Vagina (tissue), 2 donors: Measurements from ENCODE around the gene PTPRF.

Experiments used
- POLR2A ChIP-seq, 2 donors: fragments of 450-650 bp; IDR thresholded peaks; one replicate each; pipeline ENCODE4 v1.6.1; 2017; ENCODE audit warnings: antibody characterized with exemption in 2 of 2, mild to moderate bottlenecking in 2 of 2, moderate library complexity in 2 of 2
- TF ChIP-seq, protein P1 (sequence below), 3 experiments: fragments of 450-650 bp in 2 of 3; fragments of 200-600 bp in 1 of 3; sonication (generic) in 1 of 3; IDR thresholded peaks; one replicate each; pipeline ENCODE4 v1.5.1; 2017 to 2019; ENCODE audit warnings: antibody characterized with exemption in 3 of 3, mild to moderate bottlenecking in 2 of 3, moderate library complexity in 2 of 3

- TF ChIP-seq, protein P1, sequence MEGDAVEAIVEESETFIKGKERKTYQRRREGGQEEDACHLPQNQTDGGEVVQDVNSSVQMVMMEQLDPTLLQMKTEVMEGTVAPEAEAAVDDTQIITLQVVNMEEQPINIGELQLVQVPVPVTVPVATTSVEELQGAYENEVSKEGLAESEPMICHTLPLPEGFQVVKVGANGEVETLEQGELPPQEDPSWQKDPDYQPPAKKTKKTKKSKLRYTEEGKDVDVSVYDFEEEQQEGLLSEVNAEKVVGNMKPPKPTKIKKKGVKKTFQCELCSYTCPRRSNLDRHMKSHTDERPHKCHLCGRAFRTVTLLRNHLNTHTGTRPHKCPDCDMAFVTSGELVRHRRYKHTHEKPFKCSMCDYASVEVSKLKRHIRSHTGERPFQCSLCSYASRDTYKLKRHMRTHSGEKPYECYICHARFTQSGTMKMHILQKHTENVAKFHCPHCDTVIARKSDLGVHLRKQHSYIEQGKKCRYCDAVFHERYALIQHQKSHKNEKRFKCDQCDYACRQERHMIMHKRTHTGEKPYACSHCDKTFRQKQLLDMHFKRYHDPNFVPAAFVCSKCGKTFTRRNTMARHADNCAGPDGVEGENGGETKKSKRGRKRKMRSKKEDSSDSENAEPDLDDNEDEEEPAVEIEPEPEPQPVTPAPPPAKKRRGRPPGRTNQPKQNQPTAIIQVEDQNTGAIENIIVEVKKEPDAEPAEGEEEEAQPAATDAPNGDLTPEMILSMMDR (IDR thresholded peaks at IDR 0.05): no peak
- no peak for TF ChIP-seq POLR2A (IDR thresholded peaks at IDR 0.05)
Observed at GRCh38 chr1:43505077-43505780, 25.5 kb upstream of the PTPRF start.
